Prostate gland (tissue), 2 donors: ENCODE measurements around the gene SLCO1C1. TPM values are rescaled to one million over a fixed set of nuclear protein-coding genes. Genes with fewer than 3 reads are reported as not detected.

Source experiments
- DNase-seq: peaks from one replicate; pipeline ENCODE4 v3.0.0-alpha.2; 2019; ENCODE audit warnings: low spot score
- H3K27ac ChIP-seq, 2 donors: fragments of 200-600 bp; sonication (generic); 2 replicates each; pipeline ENCODE4 v1.5.1; 2017 to 2019
- H3K27me3 ChIP-seq: fragments of 200-600 bp; sonication (generic); replicated peaks from 2 replicates; pipeline ENCODE4 v1.5.1; 2019; ENCODE audit not compliant: insufficient read depth
- H3K36me3 ChIP-seq, 2 donors: fragments of 200-600 bp; sonication (generic); 1 replicate in 1 of 2; 2 replicates in 1 of 2; pipeline versions ENCODE4 v1.5.1 to v1.8.1; 2017 to 2019
- H3K4me1 ChIP-seq: fragments of 200-600 bp; sonication (generic); replicated peaks from 2 replicates; pipeline ENCODE4 v1.5.1; 2019
- H3K4me3 ChIP-seq, 2 donors: fragments of 200-600 bp; sonication (generic); 2 replicates each; pipeline ENCODE4 v1.5.1; 2017 to 2019
- H3K9me3 ChIP-seq: fragments of 200-600 bp; sonication (generic); 2 replicates; pipeline ENCODE4 v1.5.1; 2017
- POLR2A ChIP-seq: fragments of 450-650 bp; IDR thresholded peaks from one replicate; pipeline ENCODE4 v1.6.1; 2016; ENCODE audit warnings: antibody characterized with exemption, mild to moderate bottlenecking
- POLR2AphosphoS5 ChIP-seq: sonication (generic); formaldehyde crosslinking; IDR thresholded peaks from one replicate; pipeline ENCODE4 v1.6.1; 2017; ENCODE audit warnings: antibody characterized with exemption
- WGBS: methylation state at CpG from one replicate; pipeline ENCODE4 v1.1.5; 2018; 5-methylcytosine and 5-hydroxymethylcytosine counted together
- intact Hi-C: fragments of 100-400 bp; cut with DNase I; formaldehyde crosslinking; loops from one replicate; pipeline ENCODE4 v1.14.2; 2022
- total RNA-seq, 2 donors: library from RNA; depleted of rRNA; stranded (reverse); fragments of >200 nt; gene quantifications; one replicate each; pipeline ENCODE4 v1.1.0, GENCODE V29; 2016
- TF ChIP-seq, protein P1 (sequence below), 4 experiments: fragments of 200-600 bp in 2 of 4; fragments of 450-650 bp in 2 of 4; sonication (generic) in 2 of 4; IDR thresholded peaks; 1 replicate in 3 of 4; 2 replicates in 1 of 4; pipeline ENCODE4 v1.5.1; 2016 to 2019; ENCODE audit warnings: antibody characterized with exemption in 4 of 4, mild to moderate bottlenecking in 2 of 4, moderate library complexity in 2 of 4

Gene SLCO1C1, protein sequence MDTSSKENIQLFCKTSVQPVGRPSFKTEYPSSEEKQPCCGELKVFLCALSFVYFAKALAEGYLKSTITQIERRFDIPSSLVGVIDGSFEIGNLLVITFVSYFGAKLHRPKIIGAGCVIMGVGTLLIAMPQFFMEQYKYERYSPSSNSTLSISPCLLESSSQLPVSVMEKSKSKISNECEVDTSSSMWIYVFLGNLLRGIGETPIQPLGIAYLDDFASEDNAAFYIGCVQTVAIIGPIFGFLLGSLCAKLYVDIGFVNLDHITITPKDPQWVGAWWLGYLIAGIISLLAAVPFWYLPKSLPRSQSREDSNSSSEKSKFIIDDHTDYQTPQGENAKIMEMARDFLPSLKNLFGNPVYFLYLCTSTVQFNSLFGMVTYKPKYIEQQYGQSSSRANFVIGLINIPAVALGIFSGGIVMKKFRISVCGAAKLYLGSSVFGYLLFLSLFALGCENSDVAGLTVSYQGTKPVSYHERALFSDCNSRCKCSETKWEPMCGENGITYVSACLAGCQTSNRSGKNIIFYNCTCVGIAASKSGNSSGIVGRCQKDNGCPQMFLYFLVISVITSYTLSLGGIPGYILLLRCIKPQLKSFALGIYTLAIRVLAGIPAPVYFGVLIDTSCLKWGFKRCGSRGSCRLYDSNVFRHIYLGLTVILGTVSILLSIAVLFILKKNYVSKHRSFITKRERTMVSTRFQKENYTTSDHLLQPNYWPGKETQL
- under 1 TPM in 1 of 2 donors, not detected in 1; 0.23 TPM for total RNA-seq

DNA sequence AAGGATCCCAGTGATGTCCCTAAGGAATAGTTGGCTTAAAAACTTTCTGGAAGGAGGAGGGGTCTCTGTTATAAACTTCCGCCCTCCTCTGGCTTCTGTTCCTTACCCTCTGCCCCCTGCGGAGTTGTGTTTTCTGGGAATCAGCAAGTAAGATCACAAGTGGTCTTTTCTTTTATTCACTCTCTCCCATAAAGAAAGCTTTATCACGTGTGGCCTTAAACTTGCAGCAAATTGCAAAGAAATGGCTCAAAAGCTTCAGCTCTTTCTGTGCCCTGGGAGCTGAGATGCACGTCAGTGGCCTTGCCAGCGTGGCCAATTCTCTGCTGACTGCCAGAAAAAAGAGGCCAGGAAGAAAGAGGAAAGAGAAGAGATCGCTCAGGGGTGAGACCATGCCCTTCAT is at the start of gene SLCO1C1:
TSS of gene SLCO1C1 (plus strand) at position 101 of the 400 bp plus-strand sequence. CDS start 4,245 bp downstream, outside the sequence.
- Histone ChIP-seq H3K36me3 (no peaks in the 10 kb centered on the region), H3K9me3 (no peaks in the 10 kb centered on the region), H3K4me3 (no peak within 1 kb of the TSS), H3K27ac (no peak within 1 kb of the TSS), H3K27me3 (no peaks in the 10 kb centered on the region), H3K4me1 (no peaks in the 10 kb centered on the region)
- no peak for DNase-seq
- WGBS = 69% methylated on average over 6 of the region's 6 CpGs
- intact Hi-C loops = no loop called here
- TF ChIP-seq POLR2AphosphoS5 (no peak), POLR2A (no peak)
- TF ChIP-seq, protein P1, sequence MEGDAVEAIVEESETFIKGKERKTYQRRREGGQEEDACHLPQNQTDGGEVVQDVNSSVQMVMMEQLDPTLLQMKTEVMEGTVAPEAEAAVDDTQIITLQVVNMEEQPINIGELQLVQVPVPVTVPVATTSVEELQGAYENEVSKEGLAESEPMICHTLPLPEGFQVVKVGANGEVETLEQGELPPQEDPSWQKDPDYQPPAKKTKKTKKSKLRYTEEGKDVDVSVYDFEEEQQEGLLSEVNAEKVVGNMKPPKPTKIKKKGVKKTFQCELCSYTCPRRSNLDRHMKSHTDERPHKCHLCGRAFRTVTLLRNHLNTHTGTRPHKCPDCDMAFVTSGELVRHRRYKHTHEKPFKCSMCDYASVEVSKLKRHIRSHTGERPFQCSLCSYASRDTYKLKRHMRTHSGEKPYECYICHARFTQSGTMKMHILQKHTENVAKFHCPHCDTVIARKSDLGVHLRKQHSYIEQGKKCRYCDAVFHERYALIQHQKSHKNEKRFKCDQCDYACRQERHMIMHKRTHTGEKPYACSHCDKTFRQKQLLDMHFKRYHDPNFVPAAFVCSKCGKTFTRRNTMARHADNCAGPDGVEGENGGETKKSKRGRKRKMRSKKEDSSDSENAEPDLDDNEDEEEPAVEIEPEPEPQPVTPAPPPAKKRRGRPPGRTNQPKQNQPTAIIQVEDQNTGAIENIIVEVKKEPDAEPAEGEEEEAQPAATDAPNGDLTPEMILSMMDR (IDR thresholded peaks at IDR 0.05) = no peak

DNA sequence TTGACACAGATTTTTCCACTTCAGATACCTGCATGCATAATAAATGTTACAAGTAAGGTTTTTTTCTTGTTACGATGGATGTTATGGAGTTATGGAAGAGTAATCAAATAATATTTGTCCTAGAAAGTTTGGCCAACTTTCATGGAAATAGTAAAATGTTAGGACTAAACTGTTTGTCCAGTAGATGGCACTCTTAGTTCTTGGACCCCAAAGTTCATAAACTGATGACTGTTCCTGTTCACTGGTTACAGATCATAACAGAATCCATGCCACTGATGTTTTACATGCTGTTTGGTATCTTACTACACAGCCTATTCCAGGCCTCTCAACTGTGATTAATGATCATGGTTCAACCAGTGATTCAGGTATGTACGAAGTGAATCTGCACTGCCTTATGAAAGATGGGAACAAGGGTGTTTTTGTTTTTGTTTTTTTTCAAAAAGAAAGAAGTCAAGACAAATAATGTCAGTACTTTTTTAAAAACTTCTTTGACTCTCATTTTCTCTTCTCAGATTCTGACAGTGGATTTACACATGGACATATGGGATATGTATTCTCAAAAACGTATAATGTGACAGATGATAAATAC is 48.8 kb upstream of the SLCO1C1 start:
- Histone ChIP-seq H3K36me3 (no peaks in the 10 kb centered on the region), H3K4me3 (no peak overlapping the region), H3K27me3 (no peaks in the 10 kb centered on the region), H3K27ac (no peak overlapping the region), H3K9me3 (no peaks in the 10 kb centered on the region), H3K4me1 (no peaks in the 10 kb centered on the region)
- intact Hi-C loops = no loop called here
- peak; percentile 22 for TF ChIP-seq POLR2AphosphoS5
- TF ChIP-seq, protein P1 (IDR thresholded peaks at IDR 0.05) = peak; percentile 13 to 64 (median 53)
- no peak for TF ChIP-seq POLR2A
- WGBS = 40% methylated on average over 3 of the region's 3 CpGs
- DNase-seq = no peak

DNA sequence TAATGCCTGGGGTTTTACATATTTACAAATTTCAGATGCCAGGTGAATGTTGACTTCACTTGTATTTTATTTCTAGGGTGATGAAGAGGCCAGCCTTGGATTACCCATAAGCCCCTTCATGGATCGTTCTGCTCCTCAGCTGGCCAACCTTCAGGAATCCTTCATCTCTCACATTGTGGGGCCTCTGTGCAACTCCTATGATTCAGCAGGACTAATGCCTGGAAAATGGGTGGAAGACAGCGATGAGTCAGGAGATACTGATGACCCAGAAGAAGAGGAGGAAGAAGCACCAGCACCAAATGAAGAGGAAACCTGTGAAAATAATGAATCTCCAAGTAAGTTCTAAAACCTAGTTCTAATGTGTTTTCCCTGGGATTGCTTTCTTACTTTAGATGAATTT is 41.3 kb upstream of the SLCO1C1 start:
- intact Hi-C loops = no loop called here
- H3K27ac ChIP-seq = no peak overlapping the region
- TF ChIP-seq POLR2AphosphoS5 = no peak
- TF ChIP-seq POLR2A = no peak
- TF ChIP-seq, protein P1 (IDR thresholded peaks at IDR 0.05) = no peak
- no peak for DNase-seq
- no peaks in the 10 kb centered on the region for H3K27me3 ChIP-seq
- H3K36me3 ChIP-seq = no peaks in the 10 kb centered on the region
- H3K9me3 ChIP-seq = no peaks in the 10 kb centered on the region
- H3K4me1 ChIP-seq = no peaks in the 10 kb centered on the region
- H3K4me3 ChIP-seq = no peak overlapping the region
- 93% methylated on average over 2 of the region's 2 CpGs for WGBS

DNA sequence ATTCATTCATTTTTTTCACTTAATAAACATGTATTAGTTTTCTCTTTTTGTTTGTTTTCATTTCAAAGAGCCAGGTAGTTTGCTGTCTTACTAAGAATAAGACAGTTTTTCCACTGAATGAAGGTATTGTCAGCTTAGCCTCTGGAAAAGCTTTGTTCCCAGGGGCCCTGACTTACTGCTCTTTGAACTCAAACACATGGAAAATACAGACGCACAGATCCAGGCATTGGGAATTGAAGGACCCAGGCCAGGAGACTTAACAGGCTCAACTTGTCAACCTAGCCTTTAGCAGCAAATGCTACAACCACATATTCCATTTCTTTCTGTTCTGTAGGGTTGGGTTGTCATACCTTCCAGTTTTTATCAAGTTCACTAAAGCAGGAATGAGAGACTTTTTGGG is 38.5 kb upstream of the SLCO1C1 start:
- Histone ChIP-seq H3K4me1 (no peaks in the 10 kb centered on the region), H3K36me3 (no peaks in the 10 kb centered on the region), H3K4me3 (no peak overlapping the region), H3K27me3 (no peaks in the 10 kb centered on the region), H3K9me3 (no peaks in the 10 kb centered on the region), H3K27ac (no peak overlapping the region)
- no peak for DNase-seq
- WGBS = 60% methylated on average over 1 of the region's 1 CpG
- TF ChIP-seq, protein P1 (IDR thresholded peaks at IDR 0.05) = no peak
- no peak for TF ChIP-seq POLR2A
- no peak for TF ChIP-seq POLR2AphosphoS5
- intact Hi-C loops = no loop called here
